Measurements from ENCODE around the gene CLCN7. TPM values are rescaled to one million over a fixed set of nuclear protein-coding genes. Genes with fewer than 3 reads are reported as not detected.

The CLCN7 gene
- total and polyA plus RNA-seq, 2 of the 8 experiments (the other 6 are each of a cell fraction or from before 2014, with no cell fraction given), result 38.6 to 81.5 TPM

DNA sequence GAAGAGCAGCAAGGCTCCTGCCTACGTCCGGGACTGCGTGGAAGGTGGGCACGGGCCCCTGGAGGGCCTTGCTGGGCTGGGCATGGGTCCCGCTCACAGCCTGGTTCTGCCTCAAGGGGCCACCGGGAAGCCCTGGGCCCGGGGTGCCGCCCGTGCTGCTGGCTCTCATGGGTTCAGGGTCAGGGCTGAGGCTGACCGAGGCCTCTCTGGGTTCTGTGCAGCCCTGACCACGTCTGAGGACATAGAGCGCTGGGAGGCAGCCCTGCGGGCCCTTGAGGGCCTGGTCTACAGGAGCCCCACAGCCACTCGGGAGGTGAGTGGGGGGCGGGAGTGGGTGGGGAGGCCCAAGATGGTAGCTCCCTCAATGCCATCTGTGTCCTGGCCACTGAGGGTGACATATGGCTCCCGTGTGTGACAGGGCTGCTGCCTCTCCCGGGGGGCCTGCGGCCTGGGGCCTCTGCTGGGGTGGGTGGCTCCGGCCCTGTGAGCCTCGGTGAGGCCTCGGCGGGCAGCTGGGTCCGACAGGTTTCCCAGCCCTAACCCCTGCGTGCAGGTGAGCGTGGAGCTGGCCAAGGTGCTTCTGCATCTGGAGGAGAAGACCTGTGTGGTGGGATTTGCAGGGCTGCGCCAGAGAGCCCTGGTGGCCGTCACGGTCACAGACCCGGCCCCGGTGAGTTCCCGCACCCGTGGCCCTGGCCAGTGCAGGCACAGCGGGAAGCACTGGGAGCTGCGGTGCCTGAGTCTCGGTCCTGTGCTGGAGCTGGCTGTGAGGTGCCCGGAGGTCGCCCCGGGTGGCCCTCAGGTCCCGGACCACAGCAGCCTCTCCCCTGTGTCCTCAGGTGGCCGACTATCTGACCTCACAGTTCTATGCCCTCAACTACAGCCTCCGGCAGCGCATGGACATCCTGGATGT, 27.5 kb upstream of the CLCN7 start (continued):
- no peak for TF ChIP-seq TBP (IDR thresholded peaks at IDR 0.05; ENCODE audit: low read depth, low read length)
- no peak for TF ChIP-seq SUZ12 (IDR thresholded peaks at IDR 0.05; ENCODE audit: low read length)
- no peak for TF ChIP-seq GABPA (IDR thresholded peaks at IDR 0.05; ENCODE audit: borderline replicate concordance, insufficient read depth, low read length)
